Measurements from ENCODE around the gene SMPX.
"Not testable (repeated sequence)": the region's sequence is repeated elsewhere in the genome, so short reads cannot be mapped to it uniquely, and the experiment has no call there.

The SMPX gene

GRCh38 chrX:21781976-21782375, 24.1 kb upstream of the SMPX start:
- H3K4me3 ChIP-seq (ENCODE audit: control insufficient read depth in 1 of 7, extremely low read depth in 1 of 7, insufficient read depth in 4 of 7, low read depth in 2 of 7, low read length in 6 of 7) = no peak overlapping the region
- 100% methylated on average over 1 of the region's 1 CpG for WGBS (ENCODE audit: insufficient coverage)
- H3K9me3 ChIP-seq (ENCODE audit: control extremely low read depth in 1 of 5, control insufficient read depth in 4 of 5, insufficient read depth in 2 of 5, low read depth in 1 of 5, low read length in 4 of 5) = no peaks in the 10 kb centered on the region
- ChIA-PET CTCF (no interaction called here), POLR2A (no interaction called here)
- no peaks in the 10 kb centered on the region for H3K4me1 ChIP-seq (ENCODE audit: control extremely low read depth in 1 of 4, control insufficient read depth in 4 of 4, insufficient read depth in 4 of 4, low read length in 3 of 4)
- no peaks in the 10 kb centered on the region for H3K36me3 ChIP-seq (ENCODE audit: control insufficient read depth in 4 of 4, insufficient read depth in 4 of 4, low read length in 3 of 4)
- H3K27ac ChIP-seq (ENCODE audit: insufficient read depth in 1 of 2, low read depth in 1 of 2, low read length in 2 of 2, poor library complexity in 1 of 2, severe bottlenecking in 2 of 2) = no peak overlapping the region
- DNase-seq = no peak
- H3K27me3 ChIP-seq (replicated peaks in 2 of 5; ENCODE audit: control insufficient read depth in 4 of 5, insufficient read depth in 5 of 5, low read length in 4 of 5) = peaks cover 0 to 4% (median 0%) of the 10 kb centered on the region in 5 experiments

DNA sequence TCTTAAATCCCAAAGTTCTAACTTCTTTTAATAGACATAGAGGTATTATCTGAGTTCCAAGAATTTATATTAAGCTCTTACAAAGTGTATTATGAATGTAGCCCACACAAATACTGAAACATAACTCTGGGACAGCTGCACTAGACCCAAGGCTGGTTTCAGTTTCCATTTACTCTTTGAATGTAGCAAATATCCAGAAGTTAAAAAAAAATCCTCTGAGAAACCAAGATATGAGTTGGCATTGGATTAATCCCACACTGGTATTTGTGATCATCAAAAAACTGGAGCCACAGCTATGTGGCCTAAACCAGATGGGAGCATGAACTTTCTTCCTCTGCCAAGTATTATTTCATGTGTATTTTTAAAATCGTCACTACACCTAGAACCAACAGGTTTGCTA, 23.6 kb upstream of the SMPX start:
- no peaks in the 10 kb centered on the region for H3K36me3 ChIP-seq (ENCODE audit: control insufficient read depth in 4 of 4, insufficient read depth in 4 of 4, low read length in 3 of 4)
- no peak for DNase-seq
- H3K27ac ChIP-seq (ENCODE audit: insufficient read depth in 1 of 2, low read depth in 1 of 2, low read length in 2 of 2, poor library complexity in 1 of 2, severe bottlenecking in 2 of 2) = no peak overlapping the region
- no peak overlapping the region for H3K4me3 ChIP-seq (ENCODE audit: control insufficient read depth in 1 of 7, extremely low read depth in 1 of 7, insufficient read depth in 4 of 7, low read depth in 2 of 7, low read length in 6 of 7)
- H3K4me1 ChIP-seq (ENCODE audit: control extremely low read depth in 1 of 4, control insufficient read depth in 4 of 4, insufficient read depth in 4 of 4, low read length in 3 of 4) = no peaks in the 10 kb centered on the region
- peaks cover 0 to 2% (median 0%) of the 10 kb centered on the region in 5 experiments for H3K27me3 ChIP-seq (replicated peaks in 2 of 5; ENCODE audit: control insufficient read depth in 4 of 5, insufficient read depth in 5 of 5, low read length in 4 of 5)
- no peaks in the 10 kb centered on the region for H3K9me3 ChIP-seq (ENCODE audit: control extremely low read depth in 1 of 5, control insufficient read depth in 4 of 5, insufficient read depth in 2 of 5, low read depth in 1 of 5, low read length in 4 of 5)
- CTCF ChIA-PET = no interaction called here
- POLR2A ChIA-PET = no interaction called here
- no CpG with 5 or more reads among the region's 1 CpG for WGBS (ENCODE audit: insufficient coverage)

- Histone ChIP-seq H3K27ac (ENCODE audit: insufficient read depth in 1 of 2, low read depth in 1 of 2, low read length in 2 of 2, poor library complexity in 1 of 2, severe bottlenecking in 2 of 2) (no peak overlapping the region), H3K27me3 (replicated peaks in 2 of 5; ENCODE audit: control insufficient read depth in 4 of 5, insufficient read depth in 5 of 5, low read length in 4 of 5) (no peaks in the 10 kb centered on the region), H3K36me3 (ENCODE audit: control insufficient read depth in 4 of 4, insufficient read depth in 4 of 4, low read length in 3 of 4) (no peaks in the 10 kb centered on the region), H3K4me3 (ENCODE audit: control insufficient read depth in 1 of 7, extremely low read depth in 1 of 7, insufficient read depth in 4 of 7, low read depth in 2 of 7, low read length in 6 of 7) (no peak overlapping the region), H3K9me3 (ENCODE audit: control extremely low read depth in 1 of 5, control insufficient read depth in 4 of 5, insufficient read depth in 2 of 5, low read depth in 1 of 5, low read length in 4 of 5) (no peaks in the 10 kb centered on the region), H3K4me1 (ENCODE audit: control extremely low read depth in 1 of 4, control insufficient read depth in 4 of 4, insufficient read depth in 4 of 4, low read length in 3 of 4) (no peaks in the 10 kb centered on the region)
- WGBS (ENCODE audit: insufficient coverage) = 78% methylated on average over 2 of the region's 3 CpGs
- ChIA-PET CTCF (no interaction called here), POLR2A (no interaction called here)
- no peak for DNase-seq
Measured at GRCh38 chrX:21779095-21779494, 21.2 kb upstream of the SMPX start.

DNA sequence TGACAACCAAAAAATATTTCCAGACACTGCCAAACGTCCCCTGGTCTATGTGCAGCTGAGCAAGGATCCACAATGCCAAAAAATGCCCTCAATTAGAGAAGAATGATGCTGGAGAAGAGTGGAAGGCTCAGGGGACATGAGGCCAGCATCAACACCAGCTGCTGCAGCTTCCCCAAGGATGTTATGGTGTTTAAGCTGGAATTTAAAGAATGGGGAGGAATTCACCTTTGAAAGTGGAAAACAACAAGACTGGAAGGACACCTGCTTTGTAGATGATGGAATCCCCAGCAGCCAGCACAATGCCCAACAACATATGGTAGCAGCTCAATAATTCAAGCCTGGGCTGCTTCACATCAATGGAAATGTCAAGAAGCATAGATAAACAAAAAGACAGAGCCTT, 20.3 kb upstream of the SMPX start:
- no peaks in the 10 kb centered on the region for H3K27me3 ChIP-seq (replicated peaks in 2 of 5; ENCODE audit: control insufficient read depth in 4 of 5, insufficient read depth in 5 of 5, low read length in 4 of 5)
- no CpG with 5 or more reads among the region's 1 CpG for WGBS (ENCODE audit: insufficient coverage)
- no peak for DNase-seq
- H3K36me3 ChIP-seq (ENCODE audit: control insufficient read depth in 4 of 4, insufficient read depth in 4 of 4, low read length in 3 of 4) = no peaks in the 10 kb centered on the region
- no peaks in the 10 kb centered on the region for H3K9me3 ChIP-seq (ENCODE audit: control extremely low read depth in 1 of 5, control insufficient read depth in 4 of 5, insufficient read depth in 2 of 5, low read depth in 1 of 5, low read length in 4 of 5)
- H3K27ac ChIP-seq (ENCODE audit: insufficient read depth in 1 of 2, low read depth in 1 of 2, low read length in 2 of 2, poor library complexity in 1 of 2, severe bottlenecking in 2 of 2) = no peak overlapping the region
- ChIA-PET POLR2A (no interaction called here), CTCF (no interaction called here)
- no peaks in the 10 kb centered on the region for H3K4me1 ChIP-seq (ENCODE audit: control extremely low read depth in 1 of 4, control insufficient read depth in 4 of 4, insufficient read depth in 4 of 4, low read length in 3 of 4)
- H3K4me3 ChIP-seq (ENCODE audit: control insufficient read depth in 1 of 7, extremely low read depth in 1 of 7, insufficient read depth in 4 of 7, low read depth in 2 of 7, low read length in 6 of 7) = no peak overlapping the region

GRCh38 chrX:21775128-21775527, 17.2 kb upstream of the SMPX start:
- H3K9me3 ChIP-seq (ENCODE audit: control extremely low read depth in 1 of 5, control insufficient read depth in 4 of 5, insufficient read depth in 2 of 5, low read depth in 1 of 5, low read length in 4 of 5); H3K4me3 ChIP-seq (ENCODE audit: control insufficient read depth in 1 of 7, extremely low read depth in 1 of 7, insufficient read depth in 4 of 7, low read depth in 2 of 7, low read length in 6 of 7); H3K27ac ChIP-seq (ENCODE audit: insufficient read depth in 1 of 2, low read depth in 1 of 2, low read length in 2 of 2, poor library complexity in 1 of 2, severe bottlenecking in 2 of 2); H3K36me3 ChIP-seq (ENCODE audit: control insufficient read depth in 4 of 4, insufficient read depth in 4 of 4, low read length in 3 of 4); DNase-seq; H3K27me3 ChIP-seq (replicated peaks in 2 of 5; ENCODE audit: control insufficient read depth in 4 of 5, insufficient read depth in 5 of 5, low read length in 4 of 5); H3K4me1 ChIP-seq (ENCODE audit: control extremely low read depth in 1 of 4, control insufficient read depth in 4 of 4, insufficient read depth in 4 of 4, low read length in 3 of 4); POLR2A ChIA-PET; CTCF ChIA-PET: not testable (repeated sequence)

DNA sequence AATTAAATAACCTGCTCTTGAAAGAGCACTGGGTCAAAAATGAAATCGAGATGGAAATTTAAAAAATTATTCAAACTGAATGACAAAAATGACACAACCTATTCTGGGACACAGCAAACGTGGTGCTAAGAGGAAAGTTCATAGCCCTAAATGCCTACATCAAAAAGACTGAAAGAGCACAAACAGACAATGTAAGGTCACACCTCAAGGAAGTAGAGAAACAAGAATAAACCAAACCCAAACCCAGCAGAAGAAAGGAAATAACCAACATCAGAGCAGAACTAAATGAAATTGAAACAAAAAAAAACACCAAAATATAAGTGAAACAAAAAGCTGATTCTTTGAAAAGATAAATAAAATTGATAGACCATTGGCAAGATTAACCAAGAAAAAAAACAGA, 15.1 kb upstream of the SMPX start:
- H3K36me3 ChIP-seq (ENCODE audit: control insufficient read depth in 4 of 4, insufficient read depth in 4 of 4, low read length in 3 of 4); H3K4me1 ChIP-seq (ENCODE audit: control extremely low read depth in 1 of 4, control insufficient read depth in 4 of 4, insufficient read depth in 4 of 4, low read length in 3 of 4); H3K4me3 ChIP-seq (ENCODE audit: control insufficient read depth in 1 of 7, extremely low read depth in 1 of 7, insufficient read depth in 4 of 7, low read depth in 2 of 7, low read length in 6 of 7); H3K27ac ChIP-seq (ENCODE audit: insufficient read depth in 1 of 2, low read depth in 1 of 2, low read length in 2 of 2, poor library complexity in 1 of 2, severe bottlenecking in 2 of 2); POLR2A ChIA-PET; CTCF ChIA-PET; H3K9me3 ChIP-seq (ENCODE audit: control extremely low read depth in 1 of 5, control insufficient read depth in 4 of 5, insufficient read depth in 2 of 5, low read depth in 1 of 5, low read length in 4 of 5); H3K27me3 ChIP-seq (replicated peaks in 2 of 5; ENCODE audit: control insufficient read depth in 4 of 5, insufficient read depth in 5 of 5, low read length in 4 of 5); DNase-seq: not testable (repeated sequence)
- WGBS (ENCODE audit: insufficient coverage) = 62% methylated on average over 2 of the region's 2 CpGs

GRCh38 chrX:21770631-21771321, 12.9 kb upstream of the SMPX start:
- no peak for DNase-seq
- H3K4me3 ChIP-seq (ENCODE audit: control insufficient read depth in 1 of 7, extremely low read depth in 1 of 7, insufficient read depth in 4 of 7, low read depth in 2 of 7, low read length in 6 of 7) = no peak overlapping the region
- CTCF ChIA-PET = interaction anchor here (1.2 kb wide), 1 partner anchor 24 kb away, joined by 3 read pairs; no protein-coding TSS in a partner anchor
- 88% methylated on average over 4 of the region's 10 CpGs for WGBS (ENCODE audit: insufficient coverage)
- H3K36me3 ChIP-seq (ENCODE audit: control insufficient read depth in 4 of 4, insufficient read depth in 4 of 4, low read length in 3 of 4) = no peaks in the 10 kb centered on the region
- H3K4me1 ChIP-seq (ENCODE audit: control extremely low read depth in 1 of 4, control insufficient read depth in 4 of 4, insufficient read depth in 4 of 4, low read length in 3 of 4) = no peaks in the 10 kb centered on the region
- no peaks in the 10 kb centered on the region for H3K9me3 ChIP-seq (ENCODE audit: control extremely low read depth in 1 of 5, control insufficient read depth in 4 of 5, insufficient read depth in 2 of 5, low read depth in 1 of 5, low read length in 4 of 5)
- H3K27me3 ChIP-seq (replicated peaks in 2 of 5; ENCODE audit: control insufficient read depth in 4 of 5, insufficient read depth in 5 of 5, low read length in 4 of 5) = no peaks in the 10 kb centered on the region
- POLR2A ChIA-PET = no interaction called here
- H3K27ac ChIP-seq (ENCODE audit: insufficient read depth in 1 of 2, low read depth in 1 of 2, low read length in 2 of 2, poor library complexity in 1 of 2, severe bottlenecking in 2 of 2) = no peak overlapping the region

Data from common myeloid progenitor, CD34-positive (primary cell).